Measurements from ENCODE around the gene PODXL. TPM values are rescaled to one million over a fixed set of nuclear protein-coding genes. Genes with fewer than 3 reads are reported as not detected.

Gene PODXL
- total RNA-seq = 1 to 10 TPM; 1.1 to 1.3 TPM

- CTCF ChIA-PET = interaction anchor here (2.8 kb wide), 1 partner anchor 10 kb away, joined by 22 read pairs; no protein-coding TSS in a partner anchor
- POLR2A ChIA-PET = no interaction called here
Observed at GRCh38 chr7:131556053-131556908, at the start of gene PODXL. PODXL (minus strand) TSS chr7:131556628; CDS start chr7:131556359, 269 bp downstream.

- ChIA-PET CTCF (no interaction called here), POLR2A (no interaction called here)
Observed at GRCh38 chr7:131605280-131605878, 49.0 kb upstream of the PODXL start.

- ChIA-PET POLR2A (no interaction called here), CTCF (no interaction called here)
Observed at GRCh38 chr7:131604841-131605279, 48.4 kb upstream of the PODXL start.

GRCh38 chr7:131603932-131604331, 47.5 kb upstream of the PODXL start:
- ChIA-PET CTCF (no interaction called here), POLR2A (no interaction called here)

GRCh38 chr7:131602994-131603372, 46.6 kb upstream of the PODXL start:
- ChIA-PET CTCF (no interaction called here), POLR2A (no interaction called here)

GRCh38 chr7:131602304-131602993, 46.0 kb upstream of the PODXL start:
- ChIA-PET POLR2A (no interaction called here), CTCF (no interaction called here)

GRCh38 chr7:131600085-131600881, 43.9 kb upstream of the PODXL start:
- POLR2A ChIA-PET = no interaction called here

GRCh38 chr7:131596785-131597184, 40.4 kb upstream of the PODXL start:
- CTCF ChIA-PET = no interaction called here

More at GRCh38 chr7:131600085-131600881, 43.9 kb upstream of the PODXL start:
- CTCF ChIA-PET = no interaction called here

GRCh38 chr7:131595699-131596098, 39.3 kb upstream of the PODXL start:
- ChIA-PET CTCF (no interaction called here), POLR2A (no interaction called here)

More at GRCh38 chr7:131596785-131597184, 40.4 kb upstream of the PODXL start:
- POLR2A ChIA-PET = no interaction called here

- POLR2A ChIA-PET = no interaction called here
Observed at GRCh38 chr7:131591687-131592319, 35.4 kb upstream of the PODXL start.

GRCh38 chr7:131587315-131587923, 31.0 kb upstream of the PODXL start:
- CTCF ChIA-PET = no interaction called here
- POLR2A ChIA-PET = no interaction called here

More at GRCh38 chr7:131591687-131592319, 35.4 kb upstream of the PODXL start:
- CTCF ChIA-PET = no interaction called here

GRCh38 chr7:131586759-131587158, 30.3 kb upstream of the PODXL start:
- ChIA-PET POLR2A (no interaction called here), CTCF (no interaction called here)

GRCh38 chr7:131586259-131586658, 29.8 kb upstream of the PODXL start:
- ChIA-PET POLR2A (no interaction called here), CTCF (no interaction called here)

- CTCF ChIA-PET = interaction anchor here (0.7 kb wide), 1 partner anchor 13 kb away, joined by 3 read pairs; no protein-coding TSS in a partner anchor
- POLR2A ChIA-PET = no interaction called here
Observed at GRCh38 chr7:131583430-131583829, 27.0 kb upstream of the PODXL start.

GRCh38 chr7:131581241-131582051, 25.0 kb upstream of the PODXL start:
- CTCF ChIA-PET = no interaction called here
- POLR2A ChIA-PET = no interaction called here

GRCh38 chr7:131578602-131579001, 22.2 kb upstream of the PODXL start:
- ChIA-PET CTCF (no interaction called here), POLR2A (no interaction called here)

GRCh38 chr7:131574741-131575140, 18.3 kb upstream of the PODXL start:
- ChIA-PET POLR2A (no interaction called here), CTCF (no interaction called here)

GRCh38 chr7:131570401-131570800, 14.0 kb upstream of the PODXL start:
- ChIA-PET CTCF (interaction anchor here (0.6 kb wide), 3 partner anchors 12 to 23 kb away, joined by 3 to 6 read pairs (median 3); no protein-coding TSS in a partner anchor), POLR2A (no interaction called here)

All from activated CD8-positive, alpha-beta memory T cell treated with anti-CD3 and anti-CD28 coated beads for 36 hours (primary cell).